CD8-positive, alpha-beta memory T cell (primary cell): ENCODE measurements around the gene TLE2. TPM values are rescaled to one million over a fixed set of nuclear protein-coding genes. Genes with fewer than 3 reads are reported as not detected.
"Not testable (repeated sequence)": the region's sequence is repeated elsewhere in the genome, so short reads cannot be mapped to it uniquely, and the experiment has no call there.

Experiments
- CTCF ChIA-PET: fragments of 350-600 bp; sonication (Branson Sonifier 250); formaldehyde crosslinking; loops from one replicate; lab custom pipeline; 2021; ENCODE audit warnings: antibody characterized with exemption; lab: Charles Lee
- POLR2A ChIA-PET: fragments of 350-600 bp; sonication (Branson Sonifier 250); formaldehyde crosslinking; loops from one replicate; lab custom pipeline; 2021; ENCODE audit warnings: antibody characterized with exemption; lab: Charles Lee
- DNase-seq, 5 donors: peaks; one replicate each; pipeline versions ENCODE4 v3.0.0 to v3.0.0-alpha.2; 2020 to 2022; ENCODE audit warnings: mixed read lengths in 1 of 5
- H3K27ac ChIP-seq: one replicate; pipeline ENCODE4 v1.7.0; 2013; ENCODE audit warnings: low read depth, mild to moderate bottlenecking, low read length, moderate library complexity
- H3K27me3 ChIP-seq: 2 replicates; pipeline ENCODE4 v1.7.0; 2013; ENCODE audit warnings: low read length, mild to moderate bottlenecking; ENCODE audit not compliant: insufficient read depth, poor library complexity, severe bottlenecking
- H3K36me3 ChIP-seq: 2 replicates; pipeline ENCODE4 v1.7.0; 2013; ENCODE audit warnings: mild to moderate bottlenecking, low read length, moderate library complexity; ENCODE audit not compliant: insufficient read depth
- H3K4me1 ChIP-seq: 2 replicates; pipeline ENCODE4 v1.7.0; 2013; ENCODE audit warnings: mild to moderate bottlenecking, low read length, moderate library complexity; ENCODE audit not compliant: insufficient read depth
- H3K4me3 ChIP-seq: 2 replicates; pipeline ENCODE4 v1.7.0; 2013; ENCODE audit warnings: mild to moderate bottlenecking, low read length
- H3K9me3 ChIP-seq: 2 replicates; pipeline ENCODE4 v1.7.0; 2013; ENCODE audit warnings: mild to moderate bottlenecking, low read length
- H3K27ac Mint-ChIP-seq, 8 donors: one replicate each; pipeline ENCODE4 v1.8.0; 2020 to 2021; ENCODE audit warnings: mixed read lengths in 8 of 8, mild to moderate bottlenecking in 6 of 8, inconsistent platforms in 3 of 8, moderate library complexity in 3 of 8
- H3K27me3 Mint-ChIP-seq, 2 donors: one replicate each; pipeline ENCODE4 v1.8.0; 2020 to 2021; ENCODE audit warnings: mixed read lengths in 2 of 2, mild to moderate bottlenecking in 1 of 2, moderate library complexity in 1 of 2
- H3K36me3 Mint-ChIP-seq, 3 donors: one replicate each; pipeline ENCODE4 v1.8.0; 2020 to 2021; ENCODE audit warnings: mixed read lengths in 3 of 3, inconsistent platforms in 1 of 3, mild to moderate bottlenecking in 1 of 3
- H3K4me1 Mint-ChIP-seq, 3 donors: one replicate each; pipeline ENCODE4 v1.8.0; 2020 to 2021; ENCODE audit warnings: mixed read lengths in 3 of 3, inconsistent platforms in 1 of 3, mild to moderate bottlenecking in 1 of 3
- H3K4me3 Mint-ChIP-seq, 7 donors: one replicate each; pipeline ENCODE4 v1.8.0; 2020 to 2021; ENCODE audit warnings: mixed read lengths in 7 of 7, mild to moderate bottlenecking in 6 of 7, moderate library complexity in 4 of 7, inconsistent platforms in 2 of 7
- H3K9me3 Mint-ChIP-seq, 5 donors: one replicate each; pipeline ENCODE4 v1.8.0; 2020 to 2022; ENCODE audit warnings: mixed read lengths in 5 of 5, mild to moderate bottlenecking in 3 of 5, moderate library complexity in 2 of 5, inconsistent platforms in 1 of 5
- polyA plus RNA-seq: library from polyadenylated mRNA; unstranded; fragments of 300-500 nt; fragmentation: Illumina TruSeq; gene quantifications from one replicate; pipeline ENCODE4 v1.2.3, GENCODE V29; 2021
- total RNA-seq, 2 experiments: library from RNA; stranded (reverse); gene quantifications; one replicate each; pipeline ENCODE4 v1.2.3, GENCODE V29; 2021

Gene TLE2
- total and polyA plus RNA-seq, 3 experiments from 2014 or later: 3.8 to 5.3 (median 5.0) TPM

- H3K36me3 ChIP-seq: no peaks in the 10 kb centered on the region
- no peaks in the 10 kb centered on the region for H3K4me1 ChIP-seq
- peaks cover 0 to 2% of the 10 kb centered on the region in 2 donors for H3K27me3 Mint-ChIP-seq
- ChIA-PET CTCF (interaction anchor here (1.0 kb wide), 1 partner anchor 9 kb away, joined by 3 read pairs; no protein-coding TSS in a partner anchor), POLR2A (no interaction called here)
- DNase-seq: no peak
- H3K4me3 ChIP-seq: no peak overlapping the region
- H3K27ac Mint-ChIP-seq: peak overlapping the region in 2 of 8 donors; percentile 29 to 50
- H3K4me1 Mint-ChIP-seq: no peaks in the 10 kb centered on the region
- H3K9me3 ChIP-seq: no peaks in the 10 kb centered on the region
- no peaks in the 10 kb centered on the region for H3K27me3 ChIP-seq
- no peaks in the 10 kb centered on the region for H3K9me3 Mint-ChIP-seq
- no peak overlapping the region for H3K27ac ChIP-seq
- peaks cover 0 to 18% (median 4%) of the 10 kb centered on the region in 3 donors for H3K36me3 Mint-ChIP-seq
- H3K4me3 Mint-ChIP-seq: no peak overlapping the region
Observed at GRCh38 chr19:3015126-3016057, 13.7 kb downstream of the TLE2 start.

GRCh38 chr19:3014135-3014534 lies 14.9 kb downstream of the TLE2 start:
- Mint-ChIP-seq H3K4me3 (no peak overlapping the region), H3K9me3 (no peaks in the 10 kb centered on the region), H3K4me1 (no peaks in the 10 kb centered on the region), H3K36me3 (peaks cover 0 to 21% (median 4%) of the 10 kb centered on the region in 3 donors), H3K27me3 (peaks cover 0 to 2% of the 10 kb centered on the region in 2 donors), H3K27ac (no peak overlapping the region)
- Histone ChIP-seq H3K36me3 (no peaks in the 10 kb centered on the region), H3K27me3 (no peaks in the 10 kb centered on the region), H3K4me3 (no peak overlapping the region), H3K9me3 (no peaks in the 10 kb centered on the region), H3K4me1 (no peaks in the 10 kb centered on the region), H3K27ac (no peak overlapping the region)
- CTCF ChIA-PET: no interaction called here
- no peak for DNase-seq
- POLR2A ChIA-PET: no interaction called here

GRCh38 chr19:3013263-3013725 lies 15.8 kb downstream of the TLE2 start:
- H3K36me3 ChIP-seq: no peaks in the 10 kb centered on the region
- no peak for DNase-seq
- H3K4me3 Mint-ChIP-seq: no peak overlapping the region
- peaks cover 0 to 2% of the 10 kb centered on the region in 2 donors for H3K27me3 Mint-ChIP-seq
- H3K27ac Mint-ChIP-seq: peak overlapping the region in 1 of 8 donors; percentile 51
- H3K27ac ChIP-seq: no peak overlapping the region
- H3K9me3 ChIP-seq: no peaks in the 10 kb centered on the region
- no peaks in the 10 kb centered on the region for H3K4me1 Mint-ChIP-seq
- peaks cover 0 to 21% (median 4%) of the 10 kb centered on the region in 3 donors for H3K36me3 Mint-ChIP-seq
- H3K9me3 Mint-ChIP-seq: no peaks in the 10 kb centered on the region
- ChIA-PET POLR2A (no interaction called here), CTCF (no interaction called here)
- H3K4me1 ChIP-seq: no peaks in the 10 kb centered on the region
- no peak overlapping the region for H3K4me3 ChIP-seq
- H3K27me3 ChIP-seq: no peaks in the 10 kb centered on the region

- Mint-ChIP-seq H3K9me3 (no peaks in the 10 kb centered on the region), H3K27ac (peak overlapping the region in 1 of 8 donors; percentile 51), H3K4me3 (no peak overlapping the region), H3K36me3 (peaks cover 0 to 24% (median 4%) of the 10 kb centered on the region in 3 donors), H3K4me1 (no peaks in the 10 kb centered on the region), H3K27me3 (peaks cover 0 to 2% of the 10 kb centered on the region in 2 donors)
- Histone ChIP-seq H3K27me3 (no peaks in the 10 kb centered on the region), H3K4me3 (no peak overlapping the region), H3K36me3 (no peaks in the 10 kb centered on the region), H3K9me3 (no peaks in the 10 kb centered on the region), H3K4me1 (no peaks in the 10 kb centered on the region), H3K27ac (no peak overlapping the region)
- ChIA-PET CTCF (no interaction called here), POLR2A (no interaction called here)
- no peak for DNase-seq
Observed at GRCh38 chr19:3012621-3013262, 16.3 kb downstream of the TLE2 start.

- H3K9me3 ChIP-seq, H3K4me1 ChIP-seq, H3K36me3 ChIP-seq, H3K4me3 Mint-ChIP-seq, H3K27me3 Mint-ChIP-seq, H3K4me1 Mint-ChIP-seq, H3K4me3 ChIP-seq, POLR2A ChIA-PET, H3K27ac ChIP-seq, DNase-seq, H3K9me3 Mint-ChIP-seq, H3K27me3 ChIP-seq, CTCF ChIA-PET: not testable (repeated sequence)
- Mint-ChIP-seq H3K36me3 (peaks cover 0 to 24% (median 4%) of the 10 kb centered on the region in 3 donors), H3K27ac (peak overlapping the region in 1 of 8 donors; percentile 63)
Observed at GRCh38 chr19:3012059-3012458, 17.0 kb downstream of the TLE2 start.

GRCh38 chr19:3010871-3011270 lies 18.2 kb downstream of the TLE2 start:
- H3K4me1 Mint-ChIP-seq: no peaks in the 10 kb centered on the region
- H3K27me3 Mint-ChIP-seq: peaks cover 0 to 2% of the 10 kb centered on the region in 2 donors
- no peaks in the 10 kb centered on the region for H3K36me3 ChIP-seq
- no peaks in the 10 kb centered on the region for H3K9me3 ChIP-seq
- no peaks in the 10 kb centered on the region for H3K9me3 Mint-ChIP-seq
- H3K4me3 Mint-ChIP-seq: no peak overlapping the region
- H3K27me3 ChIP-seq: no peaks in the 10 kb centered on the region
- H3K4me3 ChIP-seq: no peak overlapping the region
- CTCF ChIA-PET: no interaction called here
- no peak overlapping the region for H3K27ac Mint-ChIP-seq
- H3K4me1 ChIP-seq: no peaks in the 10 kb centered on the region
- DNase-seq: no peak
- no peak overlapping the region for H3K27ac ChIP-seq
- H3K36me3 Mint-ChIP-seq: peaks cover 0 to 24% (median 4%) of the 10 kb centered on the region in 3 donors
- POLR2A ChIA-PET: no interaction called here

- DNase-seq: no peak
- Histone ChIP-seq H3K9me3 (no peaks in the 10 kb centered on the region), H3K27me3 (no peaks in the 10 kb centered on the region), H3K4me1 (no peaks in the 10 kb centered on the region), H3K4me3 (no peak overlapping the region), H3K36me3 (no peaks in the 10 kb centered on the region), H3K27ac (no peak overlapping the region)
- POLR2A ChIA-PET: no interaction called here
- Mint-ChIP-seq H3K4me3 (no peak overlapping the region), H3K9me3 (no peaks in the 10 kb centered on the region), H3K27me3 (peaks cover 0 to 2% of the 10 kb centered on the region in 2 donors), H3K4me1 (no peaks in the 10 kb centered on the region), H3K27ac (no peak overlapping the region), H3K36me3 (peaks cover 0 to 21% (median 4%) of the 10 kb centered on the region in 3 donors)
- CTCF ChIA-PET: no interaction called here
Observed at GRCh38 chr19:3008994-3009393, 20.1 kb downstream of the TLE2 start.

GRCh38 chr19:3007975-3008374 lies 21.1 kb downstream of the TLE2 start:
- CTCF ChIA-PET: interaction anchor here (0.9 kb wide), 1 partner anchor 14 kb away, joined by 3 read pairs; no protein-coding TSS in a partner anchor

More at GRCh38 chr19:3007975-3008374, 21.1 kb downstream of the TLE2 start:
- no peak overlapping the region for H3K27ac Mint-ChIP-seq
- no peaks in the 10 kb centered on the region for H3K9me3 Mint-ChIP-seq
- no peaks in the 10 kb centered on the region for H3K4me1 Mint-ChIP-seq
- Histone ChIP-seq H3K9me3 (no peaks in the 10 kb centered on the region), H3K27me3 (no peaks in the 10 kb centered on the region), H3K27ac (no peak overlapping the region), H3K4me3 (no peak overlapping the region), H3K36me3 (no peaks in the 10 kb centered on the region), H3K4me1 (no peaks in the 10 kb centered on the region)
- peaks cover 0 to 16% (median under 1%) of the 10 kb centered on the region in 3 donors for H3K36me3 Mint-ChIP-seq
- H3K4me3 Mint-ChIP-seq: no peak overlapping the region
- DNase-seq: no peak
- POLR2A ChIA-PET: no interaction called here
- peaks cover 0 to 3% of the 10 kb centered on the region in 2 donors for H3K27me3 Mint-ChIP-seq
